Measurements from ENCODE around the gene TK1.
A peak's percentile ranks its signal among the peaks of the same experiment; 100 is the strongest.

Gene TK1

GRCh38 chr17:78133971-78134898 lies 52.6 kb downstream of the TK1 start:
- DNase-seq (ENCODE audit: low read depth), result no peak
- peak; percentile 45 for TF ChIP-seq CTCF (IDR thresholded peaks at IDR 0.05; ENCODE audit: control insufficient read depth, insufficient read depth, low read depth, low read length, missing control alignments)
- H3K4me3 ChIP-seq (ENCODE audit: control insufficient read depth, low read depth, low read length), result no peak overlapping the region

GRCh38 chr17:78133179-78133951 lies 53.5 kb downstream of the TK1 start:
- no peak for TF ChIP-seq CTCF (IDR thresholded peaks at IDR 0.05; ENCODE audit: control insufficient read depth, insufficient read depth, low read depth, low read length, missing control alignments)
- no peak overlapping the region for H3K4me3 ChIP-seq (ENCODE audit: control insufficient read depth, low read depth, low read length)
- no peak for DNase-seq (ENCODE audit: low read depth)

GRCh38 chr17:78132767-78133178 lies 54.1 kb downstream of the TK1 start:
- no peak for DNase-seq (ENCODE audit: low read depth)
- no peak overlapping the region for H3K4me3 ChIP-seq (ENCODE audit: control insufficient read depth, low read depth, low read length)
- no peak for TF ChIP-seq CTCF (IDR thresholded peaks at IDR 0.05; ENCODE audit: control insufficient read depth, insufficient read depth, low read depth, low read length, missing control alignments)

GRCh38 chr17:78132084-78132676 lies 54.7 kb downstream of the TK1 start:
- TF ChIP-seq CTCF (IDR thresholded peaks at IDR 0.05; ENCODE audit: control insufficient read depth, insufficient read depth, low read depth, low read length, missing control alignments), result no peak
- no peak overlapping the region for H3K4me3 ChIP-seq (ENCODE audit: control insufficient read depth, low read depth, low read length)
- no peak for DNase-seq (ENCODE audit: low read depth)

- H3K4me3 ChIP-seq (ENCODE audit: control insufficient read depth, low read depth, low read length), result no peak overlapping the region
- TF ChIP-seq CTCF (IDR thresholded peaks at IDR 0.05; ENCODE audit: control insufficient read depth, insufficient read depth, low read depth, low read length, missing control alignments), result no peak
- DNase-seq (ENCODE audit: low read depth), result no peak
Measured at GRCh38 chr17:78131172-78132083, 55.4 kb downstream of the TK1 start.
